Measurements from ENCODE around the gene LAMTOR3. TPM values are rescaled to one million over a fixed set of nuclear protein-coding genes. Genes with fewer than 3 reads are reported as not detected.

The LAMTOR3 gene
- total RNA-seq, 4 donors from 2014 or later, result 37.9 to 87.0 (median 40.3) TPM

- H3K9me3 ChIP-seq, result peaks cover 0 to 5% of the 10 kb centered on the region in 2 donors
- no peaks in the 10 kb centered on the region for H3K27me3 ChIP-seq
- TF ChIP-seq CTCF (IDR thresholded peaks at IDR 0.05), result no peak
- no peak for TF ChIP-seq POLR2A (IDR thresholded peaks at IDR 0.05)
- DNase-seq, result no peak
- no peak overlapping the region for H3K4me3 ChIP-seq
- no peaks in the 10 kb centered on the region for H3K36me3 ChIP-seq
- H3K27ac ChIP-seq, result no peak overlapping the region
- intact Hi-C loops (cut with DNase I; ENCODE audit: low total_unique reads), result no loop called here
- no peaks in the 10 kb centered on the region for H3K4me1 ChIP-seq
These were observed 24.4 kb upstream of the LAMTOR3 start for GRCh38 chr4:99918656-99919055.

DNA sequence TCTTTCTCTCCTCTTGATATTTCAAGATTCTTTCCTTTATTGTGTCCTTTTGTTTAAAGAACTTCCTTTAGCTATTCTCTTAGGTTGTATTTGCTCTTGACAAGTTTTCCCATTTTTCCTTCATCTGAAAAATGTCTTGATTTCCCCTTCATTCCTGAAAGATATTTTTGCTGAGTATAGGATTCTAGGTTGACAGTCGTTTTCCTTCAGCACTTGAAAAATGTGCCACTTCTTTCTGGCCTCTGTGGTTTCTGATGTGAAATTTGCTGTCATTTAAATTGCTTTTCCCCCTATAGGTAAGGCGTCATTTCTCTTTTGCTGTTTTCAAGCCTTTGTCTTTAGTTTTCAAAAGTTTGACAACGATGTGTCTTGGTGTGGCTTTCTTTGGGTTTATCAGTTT lies 23.3 kb upstream of the LAMTOR3 start:
- H3K4me1 ChIP-seq, result no peaks in the 10 kb centered on the region
- H3K9me3 ChIP-seq, result peaks cover 0 to 5% of the 10 kb centered on the region in 2 donors
- H3K27me3 ChIP-seq, result no peaks in the 10 kb centered on the region
- TF ChIP-seq CTCF (IDR thresholded peaks at IDR 0.05) (no peak), POLR2A (IDR thresholded peaks at IDR 0.05) (no peak)
- H3K4me3 ChIP-seq, result no peak overlapping the region
- no peaks in the 10 kb centered on the region for H3K36me3 ChIP-seq
- H3K27ac ChIP-seq, result no peak overlapping the region
- intact Hi-C loops (cut with DNase I; ENCODE audit: low total_unique reads), result no loop called here
- no peak for DNase-seq

DNA sequence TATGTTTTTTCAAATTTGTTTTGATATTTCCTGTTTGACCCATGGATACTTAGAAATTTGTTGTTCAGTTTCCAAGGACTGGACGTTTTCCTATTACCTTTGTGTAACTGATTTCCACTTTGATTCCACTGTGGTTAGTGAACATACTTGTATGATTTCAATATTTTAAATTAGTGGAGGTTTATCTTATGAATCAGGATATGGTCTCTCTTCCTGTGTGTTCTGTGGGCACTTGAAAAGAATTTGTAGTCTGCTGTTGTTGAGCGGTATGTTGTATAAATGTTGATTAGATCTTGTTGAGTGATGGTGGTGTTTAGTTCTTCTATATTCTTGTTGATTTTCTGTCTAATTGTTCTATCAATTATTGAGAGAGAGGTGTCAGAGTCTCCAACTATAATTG lies 21.2 kb upstream of the LAMTOR3 start:
- TF ChIP-seq CTCF (IDR thresholded peaks at IDR 0.05) (no peak), POLR2A (IDR thresholded peaks at IDR 0.05) (no peak)
- DNase-seq, result no peak
- Histone ChIP-seq H3K36me3 (no peaks in the 10 kb centered on the region), H3K27ac (no peak overlapping the region), H3K27me3 (no peaks in the 10 kb centered on the region), H3K4me3 (no peak overlapping the region), H3K9me3 (peaks cover 0 to 5% of the 10 kb centered on the region in 2 donors), H3K4me1 (no peaks in the 10 kb centered on the region)
- intact Hi-C loops (cut with DNase I; ENCODE audit: low total_unique reads), result no loop called here

GRCh38 chr4:99894998-99895397 lies 771 bp upstream of the LAMTOR3 start:
- Histone ChIP-seq H3K36me3 (no peaks in the 10 kb centered on the region), H3K9me3 (no peaks in the 10 kb centered on the region), H3K27ac (peak overlapping the region; percentile 72 to 85), H3K27me3 (no peaks in the 10 kb centered on the region), H3K4me1 (no peaks in the 10 kb centered on the region), H3K4me3 (peak overlapping the region; percentile 87 to 93)
- intact Hi-C loops (cut with DNase I; ENCODE audit: low total_unique reads), result loop anchor here (10.0 kb wide), 1 partner anchor 50 kb away; the partner anchor contains the start of gene DNAJB14
- peak in 1 of 2 donors; percentile 14 for DNase-seq
- TF ChIP-seq POLR2A (IDR thresholded peaks at IDR 0.05), result no peak
- no peak for TF ChIP-seq CTCF (IDR thresholded peaks at IDR 0.05)

DNA sequence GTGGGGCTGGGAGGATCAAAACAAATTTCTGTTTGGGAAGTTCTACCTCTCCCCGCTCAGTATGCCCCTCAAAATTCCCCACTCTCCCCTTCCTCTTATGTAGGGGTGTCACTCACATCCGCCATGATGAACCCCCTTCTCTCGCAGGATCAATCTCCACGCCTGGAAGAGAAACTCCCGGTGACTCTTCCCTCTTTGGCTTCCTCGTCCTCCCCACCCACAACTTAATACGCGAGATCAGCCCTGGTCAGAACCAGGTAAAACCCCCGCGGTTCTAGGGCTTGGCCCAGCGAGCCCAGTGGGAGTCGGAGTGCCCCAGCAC lies 427 bp downstream of the LAMTOR3 start:
- no peaks in the 10 kb centered on the region for H3K36me3 ChIP-seq
- DNase-seq, result no peak
- H3K4me1 ChIP-seq, result no peaks in the 10 kb centered on the region
- peak overlapping the region; percentile 85 to 86 for H3K27ac ChIP-seq
- H3K9me3 ChIP-seq, result no peaks in the 10 kb centered on the region
- H3K4me3 ChIP-seq, result peak overlapping the region; percentile 87 to 93
- no peaks in the 10 kb centered on the region for H3K27me3 ChIP-seq
- no peak for TF ChIP-seq POLR2A (IDR thresholded peaks at IDR 0.05)
- TF ChIP-seq CTCF (IDR thresholded peaks at IDR 0.05), result no peak
- intact Hi-C loops (cut with DNase I; ENCODE audit: low total_unique reads), result loop anchor here (10.0 kb wide), 1 partner anchor 51 kb away; the partner anchor contains the start of gene DNAJB14

Data from uterus (tissue), 4 donors.